ENCODE measurements around the gene CDC25A.

GRCh38 chr3:48140336-48140757, 47.9 kb downstream of the CDC25A start:
- TF ChIP-seq CTCF (IDR thresholded peaks at IDR 0.05; ENCODE audit: low read depth, low read length, poor library complexity, severe bottlenecking) (no peak), EZH2phosphoT487 (IDR thresholded peaks at IDR 0.05; ENCODE audit: borderline replicate concordance, low read length) (no peak)

Measured in DOHH2 (cell line).